Right lobe of liver (tissue), 4 donors: ENCODE results near the gene RTKN2.

Experiments
- POLR2A ChIP-seq: fragments of 450-650 bp; IDR thresholded peaks from one replicate; pipeline ENCODE4 v1.6.1; 2017; ENCODE audit warnings: antibody characterized with exemption, mild to moderate bottlenecking
- TF ChIP-seq, protein P1 (sequence below), 4 donors: fragments of 200-600 bp in 3 of 4; fragments of 450-650 bp in 1 of 4; IDR thresholded peaks; one replicate each; pipeline versions ENCODE4 v1.5.1 to v1.8.0; 2016 to 2022; ENCODE audit warnings: antibody characterized with exemption in 4 of 4, mild to moderate bottlenecking in 2 of 4
- donor health status: DM: no; HTN: no; CAD: no.
- donor health status: DM: no; HTN: no; CAD: no.
- donor health status: DM: no; HTN: yes; CAD: no.

DNA sequence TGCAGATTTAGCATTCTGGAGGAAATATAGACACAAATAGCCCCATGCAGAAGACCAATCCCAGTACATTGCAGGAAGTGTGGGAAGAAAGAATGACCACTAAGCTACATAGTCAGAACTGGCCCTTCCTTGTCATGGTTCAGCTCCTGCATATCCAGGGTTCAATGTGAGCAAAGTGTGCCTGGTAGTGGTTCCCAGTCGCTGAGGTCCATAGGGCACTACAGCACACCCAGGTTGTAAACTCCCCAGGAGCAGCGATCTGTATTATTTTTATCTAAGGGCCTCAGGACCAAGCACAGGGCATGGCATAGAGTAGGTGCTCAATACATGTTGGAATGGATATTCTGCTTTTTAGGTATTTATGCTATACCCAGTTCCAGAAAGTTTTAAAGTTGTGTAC is 114.4 kb downstream of the RTKN2 start:
- TF ChIP-seq, protein P1, sequence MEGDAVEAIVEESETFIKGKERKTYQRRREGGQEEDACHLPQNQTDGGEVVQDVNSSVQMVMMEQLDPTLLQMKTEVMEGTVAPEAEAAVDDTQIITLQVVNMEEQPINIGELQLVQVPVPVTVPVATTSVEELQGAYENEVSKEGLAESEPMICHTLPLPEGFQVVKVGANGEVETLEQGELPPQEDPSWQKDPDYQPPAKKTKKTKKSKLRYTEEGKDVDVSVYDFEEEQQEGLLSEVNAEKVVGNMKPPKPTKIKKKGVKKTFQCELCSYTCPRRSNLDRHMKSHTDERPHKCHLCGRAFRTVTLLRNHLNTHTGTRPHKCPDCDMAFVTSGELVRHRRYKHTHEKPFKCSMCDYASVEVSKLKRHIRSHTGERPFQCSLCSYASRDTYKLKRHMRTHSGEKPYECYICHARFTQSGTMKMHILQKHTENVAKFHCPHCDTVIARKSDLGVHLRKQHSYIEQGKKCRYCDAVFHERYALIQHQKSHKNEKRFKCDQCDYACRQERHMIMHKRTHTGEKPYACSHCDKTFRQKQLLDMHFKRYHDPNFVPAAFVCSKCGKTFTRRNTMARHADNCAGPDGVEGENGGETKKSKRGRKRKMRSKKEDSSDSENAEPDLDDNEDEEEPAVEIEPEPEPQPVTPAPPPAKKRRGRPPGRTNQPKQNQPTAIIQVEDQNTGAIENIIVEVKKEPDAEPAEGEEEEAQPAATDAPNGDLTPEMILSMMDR (IDR thresholded peaks at IDR 0.05) = no peak
- TF ChIP-seq POLR2A = no peak
